HFFc6 (cell line): ENCODE data around the gene WASF2. TPM values are rescaled to one million over a fixed set of nuclear protein-coding genes. Genes with fewer than 3 reads are reported as not detected.
"Not testable (repeated sequence)": the region's sequence is repeated elsewhere in the genome, so short reads cannot be mapped to it uniquely, and the experiment has no call there.

Experiments
- DNase-seq: peaks from one replicate; pipeline ENCODE4 v3.0.0-alpha.2; 2018
- H3K27ac Mint-ChIP-seq: 2 replicates; pipeline ENCODE4 v1.8.0; 2020; ENCODE audit warnings: mild to moderate bottlenecking, mixed read lengths
- H3K27me3 Mint-ChIP-seq: 2 replicates; pipeline ENCODE4 v1.8.0; 2021; ENCODE audit warnings: mild to moderate bottlenecking, moderate library complexity, mixed read lengths; ENCODE audit not compliant: insufficient read depth
- H3K36me3 Mint-ChIP-seq: 2 replicates; pipeline ENCODE4 v1.8.0; 2021; ENCODE audit warnings: low read depth, mixed read lengths
- H3K4me1 Mint-ChIP-seq: 2 replicates; pipeline ENCODE4 v1.8.0; 2020; ENCODE audit warnings: low read depth, mixed read lengths
- H3K4me3 Mint-ChIP-seq: 2 replicates; pipeline ENCODE4 v1.8.0; 2020; ENCODE audit warnings: mild to moderate bottlenecking, moderate library complexity, mixed read lengths
- H3K9me3 Mint-ChIP-seq: 2 replicates; pipeline ENCODE4 v1.8.0; 2020; ENCODE audit warnings: mild to moderate bottlenecking, mixed read lengths
- total RNA-seq, 6 experiments: library from RNA; stranded (reverse); fragmentation: NEBNext Ultra II Directional; extraction: Animal tissue kit (Norgen Biotek cat#: 25700); gene quantifications; 2 replicates in 1 of 6; 3 replicates in 5 of 6; pipeline ENCODE4 v1.2.3, GENCODE V29; 2021
- TF ChIP-seq, protein P1 (sequence below): fragments of 200-600 bp; sonication (generic); IDR thresholded peaks from 2 replicates; pipeline ENCODE4 v1.5.0; 2021; ENCODE audit warnings: antibody characterized with exemption, mild to moderate bottlenecking

The WASF2 gene
- total RNA-seq, 6 experiments from 2014 or later: 84.4 to 99.7 (median 93.1) TPM

DNA sequence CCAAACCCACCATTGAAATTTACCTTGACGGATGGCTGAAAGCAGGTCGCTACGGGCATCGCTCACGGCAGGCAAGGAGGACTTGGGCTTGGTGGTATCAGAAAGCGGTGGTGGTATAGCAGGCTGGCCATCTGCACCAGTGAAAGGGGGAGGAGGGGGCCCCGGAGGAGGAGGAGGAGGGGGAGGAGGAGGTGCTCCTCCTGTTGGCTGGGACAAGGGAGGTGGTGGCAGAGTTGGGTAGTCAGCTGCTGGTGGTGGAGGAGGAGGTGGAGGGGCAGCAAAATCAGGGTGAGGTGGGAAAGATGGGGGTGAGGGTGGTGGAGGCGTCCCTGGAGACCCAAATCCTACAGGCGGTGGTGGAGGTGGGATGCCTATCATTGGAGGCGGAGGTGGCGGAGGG is 80.3 kb downstream of the WASF2 start:
- Mint-ChIP-seq H3K4me1 (peaks cover 8% of the 10 kb centered on the region), H3K4me3 (no peak overlapping the region), H3K27ac (no peak overlapping the region), H3K36me3 (peaks cover 35% of the 10 kb centered on the region), H3K27me3 (peaks cover 1% of the 10 kb centered on the region; the same call in 1 of the 2 replicates), H3K9me3 (no peaks in the 10 kb centered on the region)
- no peak for DNase-seq
- TF ChIP-seq, protein P1, sequence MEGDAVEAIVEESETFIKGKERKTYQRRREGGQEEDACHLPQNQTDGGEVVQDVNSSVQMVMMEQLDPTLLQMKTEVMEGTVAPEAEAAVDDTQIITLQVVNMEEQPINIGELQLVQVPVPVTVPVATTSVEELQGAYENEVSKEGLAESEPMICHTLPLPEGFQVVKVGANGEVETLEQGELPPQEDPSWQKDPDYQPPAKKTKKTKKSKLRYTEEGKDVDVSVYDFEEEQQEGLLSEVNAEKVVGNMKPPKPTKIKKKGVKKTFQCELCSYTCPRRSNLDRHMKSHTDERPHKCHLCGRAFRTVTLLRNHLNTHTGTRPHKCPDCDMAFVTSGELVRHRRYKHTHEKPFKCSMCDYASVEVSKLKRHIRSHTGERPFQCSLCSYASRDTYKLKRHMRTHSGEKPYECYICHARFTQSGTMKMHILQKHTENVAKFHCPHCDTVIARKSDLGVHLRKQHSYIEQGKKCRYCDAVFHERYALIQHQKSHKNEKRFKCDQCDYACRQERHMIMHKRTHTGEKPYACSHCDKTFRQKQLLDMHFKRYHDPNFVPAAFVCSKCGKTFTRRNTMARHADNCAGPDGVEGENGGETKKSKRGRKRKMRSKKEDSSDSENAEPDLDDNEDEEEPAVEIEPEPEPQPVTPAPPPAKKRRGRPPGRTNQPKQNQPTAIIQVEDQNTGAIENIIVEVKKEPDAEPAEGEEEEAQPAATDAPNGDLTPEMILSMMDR: no peak

DNA sequence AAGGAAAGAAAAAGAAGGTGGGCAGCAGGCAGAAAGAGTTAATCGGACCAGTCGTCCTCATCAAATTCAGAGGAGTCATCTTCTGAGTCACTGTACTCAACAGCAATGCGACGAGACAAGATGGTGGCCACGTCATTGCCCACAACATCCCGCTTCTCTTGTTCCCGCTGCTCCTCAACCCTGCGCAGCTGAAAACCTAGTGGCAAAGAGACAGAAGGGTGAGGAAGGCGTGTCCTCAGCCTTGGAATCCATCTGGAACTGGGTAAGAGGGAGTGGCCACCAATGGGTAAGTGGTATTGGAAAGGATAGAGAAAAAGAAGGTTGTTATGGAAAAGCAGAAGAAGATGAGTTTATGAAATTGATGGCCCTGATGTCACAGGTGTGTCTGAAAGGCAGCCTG is 81.8 kb downstream of the WASF2 start:
- Mint-ChIP-seq H3K4me3 (no peak overlapping the region), H3K9me3 (no peaks in the 10 kb centered on the region), H3K36me3 (peaks cover 22% of the 10 kb centered on the region), H3K27ac (peak overlapping the region; percentile 67; the same call in 1 of the 2 replicates), H3K4me1 (peaks cover 23% of the 10 kb centered on the region), H3K27me3 (peaks cover 1% of the 10 kb centered on the region; the same call in 1 of the 2 replicates)
- TF ChIP-seq, protein P1: no peak
- no peak for DNase-seq

DNA sequence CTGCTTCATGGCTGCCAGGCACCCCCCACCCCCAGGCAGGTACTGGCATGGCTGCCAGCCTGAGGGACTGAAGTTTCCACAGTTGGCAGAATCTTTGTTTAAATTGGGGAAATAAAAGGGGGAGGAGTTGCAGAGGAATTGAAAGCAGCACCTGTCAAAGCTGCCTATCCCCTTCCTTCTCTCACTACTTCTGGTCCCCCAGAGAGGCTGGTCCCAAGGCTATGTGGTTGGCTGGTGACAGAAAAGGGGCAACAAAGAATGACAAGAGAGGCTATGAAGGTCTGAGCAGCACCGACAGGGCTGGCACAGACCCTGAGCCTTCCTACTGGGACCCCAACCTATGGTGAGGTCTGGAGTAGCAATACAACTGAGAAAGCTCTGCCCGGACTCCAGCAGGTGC is 83.2 kb downstream of the WASF2 start:
- not testable (repeated sequence) for H3K9me3 Mint-ChIP-seq, DNase-seq, H3K4me3 Mint-ChIP-seq, H3K27ac Mint-ChIP-seq, H3K27me3 Mint-ChIP-seq
- Mint-ChIP-seq H3K36me3 (peaks cover 18% of the 10 kb centered on the region), H3K4me1 (peaks cover 33% of the 10 kb centered on the region)

DNA sequence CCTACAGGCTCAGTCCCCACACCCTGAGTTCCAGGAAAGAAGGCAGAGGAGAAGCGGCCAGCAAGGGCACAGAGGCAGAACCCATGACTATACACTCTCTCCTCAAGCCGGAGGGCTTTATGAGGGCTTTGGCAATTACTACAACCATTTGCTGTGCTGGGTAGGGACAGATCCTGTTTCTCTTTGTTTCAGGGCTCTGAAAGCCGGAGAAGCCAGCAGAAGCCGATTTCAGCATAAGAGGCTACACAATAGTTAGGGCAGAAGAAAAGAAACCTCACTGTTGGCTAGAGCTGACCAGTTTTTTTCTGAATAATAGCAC is 83.6 kb downstream of the WASF2 start:
- peaks cover 33% of the 10 kb centered on the region for H3K4me1 Mint-ChIP-seq
- H3K27me3 Mint-ChIP-seq: peaks cover 1% of the 10 kb centered on the region
- H3K36me3 Mint-ChIP-seq: peaks cover 16% of the 10 kb centered on the region
- H3K9me3 Mint-ChIP-seq: no peaks in the 10 kb centered on the region
- TF ChIP-seq, protein P1: no peak
- DNase-seq: no peak
- H3K27ac Mint-ChIP-seq: peak overlapping the region; percentile 21; the same call in 1 of the 2 replicates
- no peak overlapping the region for H3K4me3 Mint-ChIP-seq

DNA sequence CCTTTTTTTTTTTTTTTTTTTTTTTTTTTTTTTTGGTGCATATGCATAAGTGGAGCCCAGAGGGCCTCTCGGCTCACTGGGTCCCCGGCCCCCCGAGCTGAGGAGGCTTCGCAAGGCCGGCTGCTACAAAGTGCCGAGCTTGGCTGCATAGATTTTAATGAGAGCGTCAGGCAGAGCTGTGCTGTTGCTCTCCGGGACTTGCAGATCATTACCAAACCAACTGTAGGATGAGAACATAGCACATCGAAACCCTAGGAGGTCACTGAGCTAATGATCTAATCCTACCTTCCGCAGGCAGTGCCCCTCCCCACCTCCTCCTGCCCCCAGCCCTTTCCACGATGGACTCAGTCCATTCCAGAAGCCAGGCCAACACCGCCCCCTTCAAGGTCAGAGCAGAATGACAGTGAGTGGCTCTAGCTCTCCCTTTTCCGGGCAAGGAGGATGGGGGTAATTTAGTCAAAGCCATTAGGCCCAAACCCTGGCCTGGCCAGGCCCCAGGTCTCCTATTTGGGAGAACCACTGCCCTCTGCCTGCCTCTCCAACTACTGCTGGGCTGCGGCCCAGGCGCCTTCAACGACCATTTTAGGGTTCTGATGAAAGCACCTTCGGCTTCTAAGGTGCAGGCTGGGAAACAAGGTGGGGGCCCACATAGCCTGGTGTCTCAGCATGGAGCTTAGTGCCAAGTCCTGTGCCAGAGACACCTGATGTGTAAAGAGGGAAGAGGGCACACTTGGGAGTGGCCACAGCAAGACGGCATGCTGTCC is 84.2 kb downstream of the WASF2 start:
- H3K36me3 Mint-ChIP-seq: peaks cover 14% of the 10 kb centered on the region
- H3K9me3 Mint-ChIP-seq, H3K4me3 Mint-ChIP-seq, H3K27me3 Mint-ChIP-seq, DNase-seq: not testable (repeated sequence)
- peak overlapping the region; percentile 21; the same call in 1 of the 2 replicates for H3K27ac Mint-ChIP-seq
- peaks cover 33% of the 10 kb centered on the region for H3K4me1 Mint-ChIP-seq

DNA sequence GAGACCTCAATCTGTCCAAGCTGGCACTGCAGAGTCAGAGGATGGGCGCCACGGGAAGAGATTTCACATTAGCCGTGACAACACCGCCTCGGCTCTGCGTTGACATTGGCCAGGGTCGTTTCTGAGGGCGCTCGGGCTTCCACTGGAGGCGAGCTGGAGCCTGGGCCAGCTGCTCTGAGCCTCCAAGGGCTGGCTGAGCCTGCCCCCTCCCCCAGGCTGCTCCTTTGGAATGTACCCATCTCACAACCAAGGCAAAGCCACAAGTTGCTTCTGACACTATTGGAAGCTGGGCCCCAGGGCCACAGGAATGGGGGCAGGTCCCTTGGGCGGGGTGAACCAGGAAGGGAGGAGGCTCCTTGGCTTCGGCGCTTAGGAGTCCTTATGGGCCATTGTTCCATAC is 84.9 kb downstream of the WASF2 start:
- Mint-ChIP-seq H3K4me3 (no peak overlapping the region), H3K9me3 (no peaks in the 10 kb centered on the region), H3K4me1 (peaks cover 38% of the 10 kb centered on the region), H3K27me3 (peaks cover 1% of the 10 kb centered on the region), H3K27ac (no peak overlapping the region), H3K36me3 (peaks cover 14% of the 10 kb centered on the region)
- DNase-seq: no peak
- TF ChIP-seq, protein P1: no peak
